Glomerular endothelial cell (primary cell): ENCODE data around the gene DNAJC13. TPM values are rescaled to one million over a fixed set of nuclear protein-coding genes. Genes with fewer than 3 reads are reported as not detected.

Experiments
- DNase-seq: peaks from one replicate; pipeline ENCODE4 v3.0.0-alpha.2; 2011; ENCODE audit warnings: low read depth, low spot score; ENCODE audit errors: extremely low read depth
- total RNA-seq: library from RNA; depleted of rRNA; stranded (reverse); fragments of >200 nt; gene quantifications from 2 replicates; pipeline ENCODE4 v1.2.3, GENCODE V29; 2015

Gene DNAJC13
- total RNA-seq, 1 donor from 2014 or later, result 49.9 TPM

DNA sequence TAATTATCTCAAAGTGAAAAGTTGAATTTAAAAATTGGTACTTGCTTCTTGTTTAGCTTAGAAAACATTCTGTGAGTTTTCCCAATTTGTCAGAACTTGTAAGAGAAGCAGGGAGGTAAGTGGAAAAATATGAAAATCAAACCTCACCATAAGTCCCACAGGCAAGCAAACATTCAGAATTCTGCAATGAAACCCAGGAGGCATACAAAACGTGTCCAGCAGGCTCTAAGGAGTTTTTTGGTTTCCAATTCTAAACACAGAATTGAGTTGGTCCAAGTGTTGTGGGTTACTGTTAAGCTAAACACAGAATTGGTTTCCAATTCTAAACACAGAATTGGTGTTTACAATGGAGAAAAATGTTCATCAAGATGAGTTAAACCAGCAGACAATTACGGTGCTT is 152.7 kb downstream of the DNAJC13 start:
- no peak for DNase-seq

DNA sequence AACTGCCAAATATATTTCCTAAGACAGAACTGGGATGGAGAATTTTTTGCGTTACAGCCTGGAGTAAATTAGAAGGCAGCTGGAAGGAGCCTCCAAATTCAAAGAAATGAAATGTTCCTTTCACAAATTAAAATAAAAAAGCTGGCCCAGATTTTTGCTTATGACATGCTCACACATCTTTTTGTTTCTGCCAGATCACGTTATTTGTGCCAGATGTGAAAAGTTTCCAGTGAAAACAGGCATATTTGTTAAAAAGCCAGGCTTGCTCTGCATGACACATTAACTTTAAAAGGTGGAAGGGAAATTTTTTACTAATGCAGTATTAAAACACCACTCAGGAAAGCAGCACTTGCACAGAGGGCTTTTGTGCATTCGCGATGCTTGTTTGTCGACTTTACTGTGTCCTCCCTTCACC is 156.5 kb downstream of the DNAJC13 start:
- no peak for DNase-seq

- DNase-seq, result no peak
These were observed 170.1 kb downstream of the DNAJC13 start for GRCh38 chr3:132587401-132587800.

Other genes with a start within 250 kb of the DNAJC13 start
- gene ACP3, start 100.1 kb upstream of the DNAJC13 start, total RNA-seq, result not detected in 2 replicates
- gene ACKR4, start 179.8 kb downstream of the DNAJC13 start, total RNA-seq, result 0.58 and 0.64 TPM in 2 replicates
- gene ACAD11, start 242.3 kb downstream of the DNAJC13 start, total RNA-seq, result 13.2 and 19.8 TPM in 2 replicates
- gene UBA5, start 242.8 kb downstream of the DNAJC13 start, total RNA-seq, result 17.7 and 26.7 TPM in 2 replicates